C4-2B (cell line): ENCODE data around the gene HOXB5.

Experiments used
- CTCF ChIP-seq: fragments of 450-650 bp; conservative IDR thresholded peaks from 2 replicates; pipeline ENCODE4 v1.5.1; 2017; ENCODE audit warnings: mild to moderate bottlenecking
- ZFX ChIP-seq: fragments of 450-650 bp; IDR thresholded peaks from 2 replicates; pipeline ENCODE4 v1.6.1; 2017

- TF ChIP-seq CTCF (no peak), ZFX (no peak)
These were observed 9.3 kb downstream of the HOXB5 start for GRCh38 chr17:48584223-48584741.
